Lung (tissue), 12 donors: ENCODE results near the gene ZRANB3. TPM values are rescaled to one million over a fixed set of nuclear protein-coding genes. Genes with fewer than 3 reads are reported as not detected.

Experiments used
- ATAC-seq: fragments of 200-7000 bp; cut with Tn5 transposase; one replicate; pipeline ENCODE4 v1.9.1; 2020; ENCODE audit warnings: moderate number of reproducible peaks; ENCODE audit not compliant: insufficient read depth, low FRiP score
- DNase-seq, 3 donors: peaks; one replicate each; pipeline ENCODE4 v3.0.0-alpha.2; 2013 to 2017
- H3K27ac ChIP-seq, 2 donors: one replicate each; pipeline ENCODE4 v1.5.1; 2013; ENCODE audit warnings: mild to moderate bottlenecking in 2 of 2, moderate library complexity in 2 of 2, control low read depth in 1 of 2, inconsistent platforms in 1 of 2, low read depth in 1 of 2, low read length in 1 of 2
- H3K27me3 ChIP-seq, 3 donors: one replicate each; pipeline ENCODE4 v1.5.1; 2013; ENCODE audit warnings: low read length in 2 of 3; ENCODE audit not compliant: control insufficient read depth in 3 of 3, insufficient read depth in 3 of 3
- H3K36me3 ChIP-seq, 4 donors: one replicate each; pipeline ENCODE4 v1.5.1; 2013; ENCODE audit warnings: low read length in 4 of 4, mild to moderate bottlenecking in 1 of 4, moderate library complexity in 1 of 4; ENCODE audit not compliant: control insufficient read depth in 4 of 4, insufficient read depth in 4 of 4
- H3K4me1 ChIP-seq, 5 donors: one replicate each; pipeline ENCODE4 v1.5.1; 2013; ENCODE audit warnings: low read length in 5 of 5, mild to moderate bottlenecking in 2 of 5, moderate library complexity in 1 of 5; ENCODE audit not compliant: control insufficient read depth in 5 of 5, insufficient read depth in 5 of 5
- H3K4me3 ChIP-seq: one replicate; pipeline ENCODE4 v1.5.1; 2013; ENCODE audit warnings: mild to moderate bottlenecking, control low read depth, moderate library complexity
- H3K9ac ChIP-seq, 2 donors: one replicate each; pipeline ENCODE4 v1.5.1; 2013; ENCODE audit warnings: low read length in 2 of 2, control low read depth in 1 of 2; ENCODE audit not compliant: insufficient read depth in 1 of 2
- H3K9me3 ChIP-seq, 4 donors: one replicate each; pipeline ENCODE4 v1.5.1; 2013; ENCODE audit warnings: low read length in 3 of 4, mild to moderate bottlenecking in 1 of 4, moderate library complexity in 1 of 4; ENCODE audit not compliant: control insufficient read depth in 4 of 4, insufficient read depth in 3 of 4
- WGBS, 2 donors: extraction: QIAGEN DNeasy Blood & Tissue Kit; methylation state at CpG; one replicate each; pipeline ENCODE4 v1.1.7; 2013; 5-methylcytosine and 5-hydroxymethylcytosine counted together
- polyA plus RNA-seq, 2 donors: library from polyadenylated mRNA; stranded (reverse); fragments of 200-250 nt; gene quantifications; one replicate each; pipeline ENCODE4 v1.2.1, GENCODE V29; 2013
- total RNA-seq, 2 donors: library from RNA; depleted of rRNA in 1 of 2; stranded (reverse); fragments of >200 nt in 1 of 2; gene quantifications; one replicate each; pipeline ENCODE4 v1.2.1, GENCODE V29; 2014 to 2021
- TF ChIP-seq, protein P1 (sequence below): IDR thresholded peaks from 2 replicates; pipeline ENCODE4 v1.5.1; 2012; ENCODE audit warnings: mild to moderate bottlenecking; ENCODE audit errors: control extremely low read depth, extremely low read depth
- donor health status: control.
- donor health status: control.
- donor health status: Bipolar disorder and iron deficiency.
- donor health status: healthy.
- donor health status: DM: yes; HTN: yes; CAD: no.

The ZRANB3 gene
- total and polyA plus RNA-seq, 4 donors: 1.3 to 14.9 (median 3.3) TPM

DNA sequence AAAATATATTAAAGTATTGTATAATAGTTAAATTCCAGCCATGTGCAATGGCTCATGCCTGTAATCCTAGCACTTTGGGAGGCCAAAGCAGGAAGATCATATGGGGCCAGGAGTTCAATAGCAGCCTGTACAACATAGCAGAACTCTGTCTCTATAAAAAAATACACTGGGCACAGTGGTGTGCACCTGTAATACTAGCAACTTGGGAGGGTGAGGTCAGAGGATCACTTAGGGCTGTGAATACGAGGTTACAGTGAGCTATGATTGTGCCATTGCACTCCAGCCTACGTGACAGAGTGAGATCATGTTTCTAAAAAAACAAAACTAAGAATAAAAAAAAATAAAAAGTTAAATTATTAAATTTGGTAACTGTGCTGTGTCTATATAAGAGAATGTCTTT, 36.1 kb downstream of the ZRANB3 start:
- DNase-seq (no peak), ATAC-seq (no peak)
- H3K36me3 ChIP-seq: peaks cover 0 to 11% (median 2%) of the 10 kb centered on the region in 4 donors
- 88 to 90% methylated on average over 2 of the region's 2 CpGs for WGBS, 2 donors
- no peak overlapping the region for H3K27ac ChIP-seq
- H3K9me3 ChIP-seq: peaks cover 0 to 8% (median 4%) of the 10 kb centered on the region in 4 donors
- TF ChIP-seq, protein P1, sequence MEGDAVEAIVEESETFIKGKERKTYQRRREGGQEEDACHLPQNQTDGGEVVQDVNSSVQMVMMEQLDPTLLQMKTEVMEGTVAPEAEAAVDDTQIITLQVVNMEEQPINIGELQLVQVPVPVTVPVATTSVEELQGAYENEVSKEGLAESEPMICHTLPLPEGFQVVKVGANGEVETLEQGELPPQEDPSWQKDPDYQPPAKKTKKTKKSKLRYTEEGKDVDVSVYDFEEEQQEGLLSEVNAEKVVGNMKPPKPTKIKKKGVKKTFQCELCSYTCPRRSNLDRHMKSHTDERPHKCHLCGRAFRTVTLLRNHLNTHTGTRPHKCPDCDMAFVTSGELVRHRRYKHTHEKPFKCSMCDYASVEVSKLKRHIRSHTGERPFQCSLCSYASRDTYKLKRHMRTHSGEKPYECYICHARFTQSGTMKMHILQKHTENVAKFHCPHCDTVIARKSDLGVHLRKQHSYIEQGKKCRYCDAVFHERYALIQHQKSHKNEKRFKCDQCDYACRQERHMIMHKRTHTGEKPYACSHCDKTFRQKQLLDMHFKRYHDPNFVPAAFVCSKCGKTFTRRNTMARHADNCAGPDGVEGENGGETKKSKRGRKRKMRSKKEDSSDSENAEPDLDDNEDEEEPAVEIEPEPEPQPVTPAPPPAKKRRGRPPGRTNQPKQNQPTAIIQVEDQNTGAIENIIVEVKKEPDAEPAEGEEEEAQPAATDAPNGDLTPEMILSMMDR: no peak
- no peaks in the 10 kb centered on the region for H3K4me1 ChIP-seq
- no peak overlapping the region for H3K4me3 ChIP-seq
- no peaks in the 10 kb centered on the region for H3K27me3 ChIP-seq
- H3K9ac ChIP-seq: no peak overlapping the region

DNA sequence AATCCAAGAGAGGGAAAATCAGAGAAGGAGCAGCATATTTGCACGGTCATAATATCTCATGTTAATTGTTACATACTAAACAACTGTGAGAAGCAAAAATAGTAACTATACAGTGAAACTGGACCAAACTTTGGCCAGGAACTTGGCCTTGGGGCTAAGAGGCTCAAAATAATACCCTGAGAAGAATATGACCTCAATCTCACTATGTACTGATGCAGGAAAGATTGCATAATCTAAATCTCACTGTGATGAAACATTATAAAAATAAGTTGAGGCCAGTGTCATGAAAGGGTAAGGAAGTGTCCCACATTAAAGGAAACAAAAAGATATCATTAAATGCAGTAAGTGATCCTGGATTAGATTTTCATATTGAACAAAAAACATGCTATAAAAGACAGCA, 36.5 kb downstream of the ZRANB3 start:
- Histone ChIP-seq H3K4me1 (no peaks in the 10 kb centered on the region), H3K9ac (no peak overlapping the region), H3K36me3 (peaks cover 0 to 6% (median under 1%) of the 10 kb centered on the region in 4 donors), H3K27me3 (no peaks in the 10 kb centered on the region), H3K9me3 (peaks cover 0 to 5% (median 2%) of the 10 kb centered on the region in 4 donors), H3K4me3 (no peak overlapping the region), H3K27ac (no peak overlapping the region)
- TF ChIP-seq, protein P1: no peak
- DNase-seq (no peak), ATAC-seq (no peak)
- 83 to 89% methylated on average over 1 of the region's 1 CpG for WGBS, 2 donors

DNA sequence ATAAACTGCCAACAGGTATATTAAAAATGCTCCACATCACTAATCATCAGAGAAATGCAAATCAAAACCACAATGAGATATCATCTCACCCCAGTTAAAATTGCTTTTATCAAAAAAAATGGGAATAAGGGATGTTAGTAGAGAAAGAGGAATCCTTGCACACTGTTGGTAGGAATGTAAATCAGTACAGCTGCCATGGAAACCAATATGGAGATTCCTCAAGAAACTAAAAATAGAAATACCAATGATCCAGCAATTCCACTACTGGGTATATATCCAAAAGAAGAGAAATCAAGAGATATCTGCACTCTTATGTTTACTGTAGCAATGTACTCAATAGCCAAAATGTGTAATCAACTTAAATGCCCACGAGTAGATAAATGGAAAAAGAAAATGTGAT, 40.6 kb downstream of the ZRANB3 start:
- DNase-seq (no peak), ATAC-seq (no peak)
- TF ChIP-seq, protein P1: no peak
- H3K9ac ChIP-seq: no peak overlapping the region
- peaks cover 0 to 7% (median 1%) of the 10 kb centered on the region in 4 donors for H3K36me3 ChIP-seq
- peaks cover 0 to 6% (median 2%) of the 10 kb centered on the region in 4 donors for H3K9me3 ChIP-seq
- WGBS, 2 donors: 91 to 92% methylated on average over 1 of the region's 1 CpG
- H3K27me3 ChIP-seq: no peaks in the 10 kb centered on the region
- H3K27ac ChIP-seq: no peak overlapping the region
- no peak overlapping the region for H3K4me3 ChIP-seq
- no peaks in the 10 kb centered on the region for H3K4me1 ChIP-seq

DNA sequence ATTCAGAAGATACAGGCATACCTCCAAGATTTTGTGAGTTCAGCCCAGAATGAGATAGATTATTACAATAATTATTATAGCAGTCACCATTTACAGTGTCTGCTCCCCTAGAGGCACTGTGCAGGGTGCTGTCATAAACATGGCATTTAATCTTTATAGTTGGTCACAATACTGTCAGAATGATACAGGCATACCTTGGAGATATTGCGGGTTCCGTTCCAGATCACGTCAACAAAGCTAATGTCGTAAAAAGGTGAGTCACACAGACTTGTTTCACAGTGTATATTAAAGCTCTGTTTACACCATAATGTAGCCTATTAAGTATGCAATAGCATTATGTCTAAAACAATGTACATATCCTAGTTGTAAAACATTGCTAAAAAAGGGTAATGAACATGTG, 45.6 kb downstream of the ZRANB3 start:
- H3K9ac ChIP-seq: no peak overlapping the region
- peaks cover 0 to 5% (median 3%) of the 10 kb centered on the region in 4 donors for H3K36me3 ChIP-seq
- H3K27me3 ChIP-seq: no peaks in the 10 kb centered on the region
- peaks cover 0 to 6% (median 2%) of the 10 kb centered on the region in 4 donors for H3K9me3 ChIP-seq
- 97 to 99% methylated on average over 4 of the region's 4 CpGs for WGBS, 2 donors
- no peak for ATAC-seq
- H3K27ac ChIP-seq: no peak overlapping the region
- H3K4me3 ChIP-seq: no peak overlapping the region
- DNase-seq: no peak
- TF ChIP-seq, protein P1: no peak
- H3K4me1 ChIP-seq: no peaks in the 10 kb centered on the region
